ENCODE data around the gene QTRT2. TPM values are rescaled to one million over a fixed set of nuclear protein-coding genes. Genes with fewer than 3 reads are reported as not detected.

QTRT2 gene
- 20.2 and 33.9 TPM in 2 replicates for total RNA-seq (2014; rRNA removed; shearing (Covaris generic))

GRCh38 chr3:114056130-114057010 is at the start of gene QTRT2, which contains the start of gene CCDC191:
Gene QTRT2, plus strand, starts transcription at chr3:114056737. Its CDS starts 8,521 bp downstream, at chr3:114065258.
Gene CCDC191, minus strand, starts transcription at chr3:114056526. Its CDS starts 60 bp downstream, at chr3:114056466.

Other genes with a start within 250 kb of the QTRT2 start
- gene GRAMD1C, start 217.9 kb upstream of the QTRT2 start, total RNA-seq (2014; rRNA removed; shearing (Covaris generic)) = 5.2 and 6.4 TPM in 2 replicates
- gene ZDHHC23, start 108.7 kb upstream of the QTRT2 start, total RNA-seq (2014; rRNA removed; shearing (Covaris generic)) = 3.3 and 3.4 TPM in 2 replicates
- gene CCDC191, start 211 bp upstream of the QTRT2 start, total RNA-seq (2014; rRNA removed; shearing (Covaris generic)) = 1.1 and 1.3 TPM in 2 replicates
- not detected in 2 replicates for gene DRD3, start 122.3 kb downstream of the QTRT2 start, total RNA-seq (2014; rRNA removed; shearing (Covaris generic))
- not detected in 2 replicates for gene ZNF80, start 180.8 kb downstream of the QTRT2 start, total RNA-seq (2014; rRNA removed; shearing (Covaris generic))
- not detected in 2 replicates for gene TIGIT, start 237.3 kb downstream of the QTRT2 start, total RNA-seq (2014; rRNA removed; shearing (Covaris generic))